ENCODE data around the gene CPTP.

Gene CPTP

GRCh38 chr1:1318777-1319645 is 5.6 kb upstream of the CPTP start:
- no peak for DNase-seq (ENCODE audit: low read depth in 2 of 2)

- no peak for DNase-seq (ENCODE audit: low read depth in 2 of 2)
Measured at GRCh38 chr1:1319646-1319941, 5.0 kb upstream of the CPTP start.

GRCh38 chr1:1320666-1321448 is 3.7 kb upstream of the CPTP start:
- DNase-seq (ENCODE audit: low read depth in 2 of 2): no peak

- DNase-seq (ENCODE audit: low read depth in 2 of 2): no peak
Measured at GRCh38 chr1:1321477-1321876, 3.1 kb upstream of the CPTP start.

GRCh38 chr1:1322418-1322817 is 2.2 kb upstream of the CPTP start:
- no peak for DNase-seq (ENCODE audit: low read depth in 2 of 2)

- DNase-seq (ENCODE audit: low read depth in 2 of 2): no peak
Measured at GRCh38 chr1:1322952-1323351, 1.6 kb upstream of the CPTP start.

GRCh38 chr1:1324084-1324523 is 498 bp upstream of the CPTP start:
- DNase-seq (ENCODE audit: low read depth in 2 of 2): no peak

- DNase-seq (ENCODE audit: low read depth in 2 of 2): no peak
Measured at GRCh38 chr1:1325288-1326074, 879 bp downstream of the CPTP start.

- DNase-seq (ENCODE audit: low read depth in 2 of 2): no peak
Measured at GRCh38 chr1:1326075-1326605, 1.5 kb downstream of the CPTP start.

- no peak for DNase-seq (ENCODE audit: low read depth in 2 of 2)
Measured at GRCh38 chr1:1327291-1327690, 2.7 kb downstream of the CPTP start.

- DNase-seq (ENCODE audit: low read depth in 2 of 2): no peak
Measured at GRCh38 chr1:1328254-1328653, 3.7 kb downstream of the CPTP start.

- DNase-seq (ENCODE audit: low read depth in 2 of 2): no peak
Measured at GRCh38 chr1:1329304-1330210, 5.0 kb downstream of the CPTP start.

GRCh38 chr1:1330366-1331067 is 5.9 kb downstream of the CPTP start:
- no peak for DNase-seq (ENCODE audit: low read depth in 2 of 2)

- DNase-seq (ENCODE audit: low read depth in 2 of 2): no peak
Measured at GRCh38 chr1:1331068-1331965, 6.7 kb downstream of the CPTP start, which contains the start of gene TAS1R3. TAS1R3 (plus strand) TSS chr1:1331280; CDS start chr1:1331346, 66 bp downstream.

- no peak for DNase-seq (ENCODE audit: low read depth in 2 of 2)
Measured at GRCh38 chr1:1332031-1332755, 7.6 kb downstream of the CPTP start.

- DNase-seq (ENCODE audit: low read depth in 2 of 2): no peak
Measured at GRCh38 chr1:1332774-1333480, 8.3 kb downstream of the CPTP start.

- no peak for DNase-seq (ENCODE audit: low read depth in 2 of 2)
Measured at GRCh38 chr1:1333551-1334241, 9.1 kb downstream of the CPTP start.
